Ovary (tissue), 3 donors: ENCODE data around the gene B4GALT5.
A peak's percentile ranks its signal among the peaks of the same experiment; 100 is the strongest.

Experiments used
- CTCF ChIP-seq, 3 donors: fragments of 450-650 bp in 2 of 3; fragments of 200-600 bp in 1 of 3; IDR thresholded peaks; one replicate each; pipeline versions ENCODE4 v1.5.1 to v1.8.0; 2016 to 2022; ENCODE audit warnings: antibody characterized with exemption in 3 of 3, mild to moderate bottlenecking in 1 of 3
- POLR2A ChIP-seq: fragments of 450-650 bp; IDR thresholded peaks from one replicate; pipeline ENCODE4 v1.6.1; 2017; ENCODE audit warnings: antibody characterized with exemption, mild to moderate bottlenecking, moderate library complexity
- donor health status: DM: no; HTN: no; CAD: no.

GRCh38 chr20:49608752-49609670 is 104.7 kb downstream of the B4GALT5 start:
- TF ChIP-seq POLR2A = no peak
- peak; percentile 95 to 98 (median 98) for TF ChIP-seq CTCF (IDR thresholded peaks at IDR 0.05)
